ENCODE results near the gene LTBP1.

DNA sequence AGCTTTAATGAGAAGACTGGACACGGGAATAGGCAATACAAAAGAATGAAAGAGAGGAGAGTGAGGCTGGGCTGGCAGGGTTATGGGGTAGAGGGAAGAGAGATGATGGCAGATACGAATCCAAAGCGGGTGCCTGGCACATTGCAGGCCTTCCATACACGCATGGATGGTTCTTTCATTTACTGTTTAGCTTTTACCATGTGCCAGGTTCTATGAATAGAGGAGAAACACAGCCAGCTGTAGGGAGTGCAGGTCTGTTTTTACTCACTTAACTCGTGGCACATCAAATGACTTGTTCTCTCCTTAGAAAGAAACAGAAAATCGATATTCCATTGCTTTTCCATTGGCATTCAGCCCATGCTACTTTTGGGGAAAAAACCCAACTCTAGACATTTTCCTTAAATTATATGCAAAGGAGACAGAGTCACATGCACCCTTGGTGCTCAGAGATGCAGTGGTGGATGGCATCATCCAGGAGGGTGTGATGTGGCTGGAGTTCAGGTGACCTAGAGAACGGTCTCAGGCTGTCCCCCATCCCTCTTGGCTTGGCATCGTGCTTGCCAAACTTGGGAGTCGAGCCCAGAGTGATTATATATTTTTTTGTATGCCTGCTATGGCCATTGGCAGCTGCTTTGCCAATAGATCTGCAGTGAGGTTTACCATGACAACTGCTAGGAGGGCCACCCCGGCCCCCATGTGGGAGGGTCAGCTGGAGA, 6.2 kb downstream of the LTBP1 start:
- no peak for TF ChIP-seq ATF7 (IDR thresholded peaks at IDR 0.05)
- no peak for TF ChIP-seq ATF7 (CRISPR knock-in tag; IDR thresholded peaks at IDR 0.05)
- no peak for TF ChIP-seq JUN (CRISPR knock-in tag; IDR thresholded peaks at IDR 0.05)

All from HepG2 (cell line).